Kidney (tissue), 14 donors: ENCODE results near the gene KRT13. TPM values are rescaled to one million over a fixed set of nuclear protein-coding genes. Genes with fewer than 3 reads are reported as not detected.

ENCODE experiments used
- DNase-seq, 5 donors: peaks; one replicate each; pipeline ENCODE4 v3.0.0-alpha.2; 2013 to 2020
- FAIRE-seq: peaks from 2 replicates; lab custom pipeline; 2012; peaks lifted over from hg19 to GRCh38; lab: Jason Lieb, UNC
- H3K27ac ChIP-seq, 2 donors: one replicate each; pipeline ENCODE4 v1.7.0; 2013; ENCODE audit warnings: low read depth in 2 of 2, low read length in 2 of 2, inconsistent platforms in 1 of 2
- H3K27me3 ChIP-seq: one replicate; pipeline ENCODE4 v1.7.1; 2013; ENCODE audit warnings: low read length, inconsistent platforms; ENCODE audit not compliant: control insufficient read depth, insufficient read depth
- H3K36me3 ChIP-seq, 3 donors: one replicate each; pipeline versions ENCODE4 v1.7.0 to v1.7.1; 2013; ENCODE audit warnings: low read length in 3 of 3, control low read depth in 1 of 3, inconsistent platforms in 1 of 3; ENCODE audit not compliant: insufficient read depth in 3 of 3, control insufficient read depth in 2 of 3
- H3K4me1 ChIP-seq, 3 donors: one replicate each; pipeline versions ENCODE4 v1.7.0 to v1.7.1; 2013; ENCODE audit warnings: low read length in 3 of 3, inconsistent platforms in 1 of 3, low read depth in 1 of 3; ENCODE audit not compliant: control insufficient read depth in 2 of 3, insufficient read depth in 2 of 3
- H3K4me3 ChIP-seq, 3 donors: one replicate each; pipeline versions ENCODE4 v1.7.0 to v1.8.1; 2013; ENCODE audit warnings: low read length in 3 of 3, control low read depth in 1 of 3, inconsistent platforms in 1 of 3
- H3K9ac ChIP-seq, 3 donors: one replicate each; pipeline versions ENCODE4 v1.7.0 to v1.7.1; 2013; ENCODE audit warnings: low read length in 3 of 3, control low read depth in 1 of 3, inconsistent platforms in 1 of 3
- H3K9me3 ChIP-seq, 3 donors: one replicate each; pipeline versions ENCODE4 v1.7.0 to v1.7.1; 2013; ENCODE audit warnings: low read length in 3 of 3, control low read depth in 1 of 3, inconsistent platforms in 1 of 3; ENCODE audit not compliant: control insufficient read depth in 2 of 3, insufficient read depth in 1 of 3
- intact Hi-C: fragments of 100-400 bp; cut with DNase I; formaldehyde crosslinking; loops from one replicate; pipeline ENCODE4 v1.11.1; 2022
- polyA plus RNA-seq: library from polyadenylated mRNA; stranded (reverse); fragments of 350-450 nt; fragmentation: Illumina TruSeq; extraction: RNeasy Lipid Tissue Mini Kit (QIAGEN cat#74804); gene quantifications from one replicate; pipeline ENCODE4 v1.2.3, GENCODE V29; 2014; ENCODE audit warnings: low read depth, low replicate concordance; ENCODE audit not compliant: insufficient read depth
- total RNA-seq: library from RNA; stranded (reverse); fragmentation: NEBNext Ultra II Directional; extraction: Animal tissue kit (Norgen Biotek cat#: 25700); gene quantifications from one replicate; pipeline ENCODE4 v1.2.1, GENCODE V29; 2021
- TF ChIP-seq, protein P1 (sequence below): IDR thresholded peaks from 3 replicates; pipeline ENCODE4 v1.5.1; 2012; ENCODE audit warnings: mild to moderate bottlenecking, moderate library complexity, borderline replicate concordance; ENCODE audit not compliant: insufficient read depth; ENCODE audit errors: extremely low read depth
- donor health status: control.
- donor health status: control.
- donor health status: control.
- donor health status: control.
- donor health status: control.
- donor health status: DM: yes; HTN: yes; CAD: no.
- donor health status: Normal renal cell carcinoma (clear cell type).

KRT13 gene
- total and polyA plus RNA-seq, 2 donors from 2014 or later: not detected

DNA sequence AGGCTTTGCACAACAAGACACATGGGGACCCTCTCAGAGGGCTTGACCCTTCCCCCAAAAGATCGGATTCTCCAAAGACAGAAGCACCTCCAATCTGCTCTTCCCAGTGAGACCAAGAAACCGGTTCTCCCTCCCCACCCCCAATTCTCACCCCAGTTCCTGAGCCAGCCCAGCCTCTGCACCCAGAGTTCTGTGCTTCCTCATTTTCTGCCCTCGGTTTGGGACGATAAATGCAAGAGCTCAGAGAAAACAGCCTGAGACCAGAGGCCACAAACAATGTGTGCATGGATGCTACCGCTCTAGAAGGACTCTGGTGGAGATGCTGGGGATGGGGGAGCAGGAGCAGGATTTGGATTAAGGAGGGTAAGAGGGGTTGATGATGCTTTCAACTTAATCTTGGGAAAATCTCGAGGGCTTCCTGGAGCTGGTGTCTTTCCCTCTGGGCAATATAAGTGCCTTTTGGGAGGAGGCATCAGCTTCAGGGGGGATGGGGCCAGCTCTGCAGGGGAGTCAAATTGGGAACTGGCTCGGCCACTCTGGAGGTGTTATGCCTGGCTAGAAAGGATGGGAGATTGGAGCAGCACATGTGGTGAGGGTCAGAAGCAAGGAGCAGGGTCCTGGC lies 7.2 kb upstream of the KRT13 start:
- H3K4me1 ChIP-seq: no peaks in the 10 kb centered on the region
- H3K4me3 ChIP-seq: no peak overlapping the region
- no peak for FAIRE-seq
- no peak overlapping the region for H3K9ac ChIP-seq
- no peak overlapping the region for H3K27ac ChIP-seq
- no peak for DNase-seq
- no peaks in the 10 kb centered on the region for H3K36me3 ChIP-seq
- H3K27me3 ChIP-seq: no peaks in the 10 kb centered on the region
- no peaks in the 10 kb centered on the region for H3K9me3 ChIP-seq
- intact Hi-C loops: no loop called here
- TF ChIP-seq, protein P1, sequence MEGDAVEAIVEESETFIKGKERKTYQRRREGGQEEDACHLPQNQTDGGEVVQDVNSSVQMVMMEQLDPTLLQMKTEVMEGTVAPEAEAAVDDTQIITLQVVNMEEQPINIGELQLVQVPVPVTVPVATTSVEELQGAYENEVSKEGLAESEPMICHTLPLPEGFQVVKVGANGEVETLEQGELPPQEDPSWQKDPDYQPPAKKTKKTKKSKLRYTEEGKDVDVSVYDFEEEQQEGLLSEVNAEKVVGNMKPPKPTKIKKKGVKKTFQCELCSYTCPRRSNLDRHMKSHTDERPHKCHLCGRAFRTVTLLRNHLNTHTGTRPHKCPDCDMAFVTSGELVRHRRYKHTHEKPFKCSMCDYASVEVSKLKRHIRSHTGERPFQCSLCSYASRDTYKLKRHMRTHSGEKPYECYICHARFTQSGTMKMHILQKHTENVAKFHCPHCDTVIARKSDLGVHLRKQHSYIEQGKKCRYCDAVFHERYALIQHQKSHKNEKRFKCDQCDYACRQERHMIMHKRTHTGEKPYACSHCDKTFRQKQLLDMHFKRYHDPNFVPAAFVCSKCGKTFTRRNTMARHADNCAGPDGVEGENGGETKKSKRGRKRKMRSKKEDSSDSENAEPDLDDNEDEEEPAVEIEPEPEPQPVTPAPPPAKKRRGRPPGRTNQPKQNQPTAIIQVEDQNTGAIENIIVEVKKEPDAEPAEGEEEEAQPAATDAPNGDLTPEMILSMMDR: no peak

DNA sequence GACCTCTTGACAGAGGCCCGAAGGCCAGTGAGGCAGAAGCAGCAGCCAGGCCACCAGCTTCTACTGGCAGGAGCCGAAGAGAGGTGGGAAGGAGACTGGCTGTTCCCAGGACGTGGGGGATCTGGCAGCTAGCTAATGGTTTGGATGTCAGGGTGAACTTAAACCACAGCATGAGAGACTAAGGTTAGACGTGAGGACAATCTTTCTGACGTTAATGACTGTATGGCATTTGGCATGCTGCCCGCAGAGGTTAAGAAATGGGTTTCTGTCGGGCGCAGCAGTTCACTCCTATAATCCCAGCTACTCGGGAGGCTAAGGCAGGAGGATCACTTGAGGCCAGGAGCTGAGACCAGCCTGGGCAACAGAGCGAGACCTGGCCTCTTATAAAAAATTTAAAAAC lies 6.3 kb upstream of the KRT13 start:
- TF ChIP-seq, protein P1: no peak
- no peaks in the 10 kb centered on the region for H3K27me3 ChIP-seq
- no peak overlapping the region for H3K4me3 ChIP-seq
- DNase-seq: no peak
- H3K9me3 ChIP-seq: no peaks in the 10 kb centered on the region
- intact Hi-C loops: no loop called here
- H3K4me1 ChIP-seq: no peaks in the 10 kb centered on the region
- FAIRE-seq: no peak
- H3K36me3 ChIP-seq: no peaks in the 10 kb centered on the region
- H3K9ac ChIP-seq: no peak overlapping the region
- no peak overlapping the region for H3K27ac ChIP-seq

DNA sequence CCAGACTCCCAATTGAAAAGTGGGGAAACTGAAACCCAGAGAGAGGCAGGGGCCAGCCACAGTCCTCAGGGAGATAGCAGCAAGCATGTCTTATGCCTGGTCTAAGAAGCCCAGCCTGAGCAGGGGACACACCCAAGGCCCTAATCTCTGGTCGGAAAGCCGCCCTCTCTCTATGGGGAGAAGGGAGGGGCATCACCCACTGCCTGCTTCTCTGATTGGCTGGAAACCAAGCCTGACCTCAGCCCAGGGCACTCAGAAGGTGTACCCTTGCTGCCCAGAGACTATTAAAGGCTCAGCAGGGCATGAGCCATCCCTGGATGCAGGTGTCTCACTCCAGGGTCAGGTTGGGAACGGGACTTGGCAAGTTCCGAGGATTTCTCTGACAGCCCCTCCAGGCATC lies 5.7 kb upstream of the KRT13 start:
- no peak overlapping the region for H3K9ac ChIP-seq
- peaks cover 0 to 4% (median 0%) of the 10 kb centered on the region in 3 donors for H3K4me1 ChIP-seq
- FAIRE-seq (no peak), DNase-seq (no peak)
- no peaks in the 10 kb centered on the region for H3K36me3 ChIP-seq
- TF ChIP-seq, protein P1: no peak
- H3K27me3 ChIP-seq: no peaks in the 10 kb centered on the region
- no peak overlapping the region for H3K27ac ChIP-seq
- intact Hi-C loops: no loop called here
- H3K9me3 ChIP-seq: no peaks in the 10 kb centered on the region
- H3K4me3 ChIP-seq: no peak overlapping the region
